H1 (cell line): ENCODE results near the gene FAM3B. TPM values are rescaled to one million over a fixed set of nuclear protein-coding genes. Genes with fewer than 3 reads are reported as not detected.

Source experiments
- polyA plus RNA-seq, 7 experiments: library from polyadenylated mRNA; depleted of rRNA in 3 of 7; stranded (reverse) in 5 of 7; unstranded in 2 of 7; fragments of >200 nt in 5 of 7; fragments of 200-250 nt in 2 of 7; gene quantifications; 1 replicate in 5 of 7; 2 replicates in 1 of 7; 4 replicates in 1 of 7; pipeline versions ENCODE4 v1.2.1 to v1.2.3, GENCODE V29; 2011 to 2013; ENCODE audit warnings: missing spikeins in 2 of 7, mixed read lengths in 2 of 7
- total RNA-seq: library from RNA; stranded (reverse); fragmentation: NEBNext Ultra II Directional; extraction: Animal tissue kit (Norgen Biotek cat#: 25700); gene quantifications from 2 replicates; pipeline ENCODE4 v1.2.1, GENCODE V29; 2021
- TF ChIP-seq, protein P1 (sequence below): fragments of 300-600 bp; sonication (generic); IDR thresholded peaks from 2 replicates; pipeline ENCODE4 v1.7.1; 2012; ENCODE audit warnings: low read length, moderate library complexity, mild to moderate bottlenecking, inconsistent platforms; ENCODE audit not compliant: insufficient replicate concordance

FAM3B gene
- total and polyA plus RNA-seq, 2 of the 8 experiments (the other 6 are each of a cell fraction or from before 2014, with no cell fraction given) = 2.0 TPM

GRCh38 chr21:41402796-41403195 is 86.2 kb downstream of the FAM3B start (continued):
- TF ChIP-seq, protein P1, sequence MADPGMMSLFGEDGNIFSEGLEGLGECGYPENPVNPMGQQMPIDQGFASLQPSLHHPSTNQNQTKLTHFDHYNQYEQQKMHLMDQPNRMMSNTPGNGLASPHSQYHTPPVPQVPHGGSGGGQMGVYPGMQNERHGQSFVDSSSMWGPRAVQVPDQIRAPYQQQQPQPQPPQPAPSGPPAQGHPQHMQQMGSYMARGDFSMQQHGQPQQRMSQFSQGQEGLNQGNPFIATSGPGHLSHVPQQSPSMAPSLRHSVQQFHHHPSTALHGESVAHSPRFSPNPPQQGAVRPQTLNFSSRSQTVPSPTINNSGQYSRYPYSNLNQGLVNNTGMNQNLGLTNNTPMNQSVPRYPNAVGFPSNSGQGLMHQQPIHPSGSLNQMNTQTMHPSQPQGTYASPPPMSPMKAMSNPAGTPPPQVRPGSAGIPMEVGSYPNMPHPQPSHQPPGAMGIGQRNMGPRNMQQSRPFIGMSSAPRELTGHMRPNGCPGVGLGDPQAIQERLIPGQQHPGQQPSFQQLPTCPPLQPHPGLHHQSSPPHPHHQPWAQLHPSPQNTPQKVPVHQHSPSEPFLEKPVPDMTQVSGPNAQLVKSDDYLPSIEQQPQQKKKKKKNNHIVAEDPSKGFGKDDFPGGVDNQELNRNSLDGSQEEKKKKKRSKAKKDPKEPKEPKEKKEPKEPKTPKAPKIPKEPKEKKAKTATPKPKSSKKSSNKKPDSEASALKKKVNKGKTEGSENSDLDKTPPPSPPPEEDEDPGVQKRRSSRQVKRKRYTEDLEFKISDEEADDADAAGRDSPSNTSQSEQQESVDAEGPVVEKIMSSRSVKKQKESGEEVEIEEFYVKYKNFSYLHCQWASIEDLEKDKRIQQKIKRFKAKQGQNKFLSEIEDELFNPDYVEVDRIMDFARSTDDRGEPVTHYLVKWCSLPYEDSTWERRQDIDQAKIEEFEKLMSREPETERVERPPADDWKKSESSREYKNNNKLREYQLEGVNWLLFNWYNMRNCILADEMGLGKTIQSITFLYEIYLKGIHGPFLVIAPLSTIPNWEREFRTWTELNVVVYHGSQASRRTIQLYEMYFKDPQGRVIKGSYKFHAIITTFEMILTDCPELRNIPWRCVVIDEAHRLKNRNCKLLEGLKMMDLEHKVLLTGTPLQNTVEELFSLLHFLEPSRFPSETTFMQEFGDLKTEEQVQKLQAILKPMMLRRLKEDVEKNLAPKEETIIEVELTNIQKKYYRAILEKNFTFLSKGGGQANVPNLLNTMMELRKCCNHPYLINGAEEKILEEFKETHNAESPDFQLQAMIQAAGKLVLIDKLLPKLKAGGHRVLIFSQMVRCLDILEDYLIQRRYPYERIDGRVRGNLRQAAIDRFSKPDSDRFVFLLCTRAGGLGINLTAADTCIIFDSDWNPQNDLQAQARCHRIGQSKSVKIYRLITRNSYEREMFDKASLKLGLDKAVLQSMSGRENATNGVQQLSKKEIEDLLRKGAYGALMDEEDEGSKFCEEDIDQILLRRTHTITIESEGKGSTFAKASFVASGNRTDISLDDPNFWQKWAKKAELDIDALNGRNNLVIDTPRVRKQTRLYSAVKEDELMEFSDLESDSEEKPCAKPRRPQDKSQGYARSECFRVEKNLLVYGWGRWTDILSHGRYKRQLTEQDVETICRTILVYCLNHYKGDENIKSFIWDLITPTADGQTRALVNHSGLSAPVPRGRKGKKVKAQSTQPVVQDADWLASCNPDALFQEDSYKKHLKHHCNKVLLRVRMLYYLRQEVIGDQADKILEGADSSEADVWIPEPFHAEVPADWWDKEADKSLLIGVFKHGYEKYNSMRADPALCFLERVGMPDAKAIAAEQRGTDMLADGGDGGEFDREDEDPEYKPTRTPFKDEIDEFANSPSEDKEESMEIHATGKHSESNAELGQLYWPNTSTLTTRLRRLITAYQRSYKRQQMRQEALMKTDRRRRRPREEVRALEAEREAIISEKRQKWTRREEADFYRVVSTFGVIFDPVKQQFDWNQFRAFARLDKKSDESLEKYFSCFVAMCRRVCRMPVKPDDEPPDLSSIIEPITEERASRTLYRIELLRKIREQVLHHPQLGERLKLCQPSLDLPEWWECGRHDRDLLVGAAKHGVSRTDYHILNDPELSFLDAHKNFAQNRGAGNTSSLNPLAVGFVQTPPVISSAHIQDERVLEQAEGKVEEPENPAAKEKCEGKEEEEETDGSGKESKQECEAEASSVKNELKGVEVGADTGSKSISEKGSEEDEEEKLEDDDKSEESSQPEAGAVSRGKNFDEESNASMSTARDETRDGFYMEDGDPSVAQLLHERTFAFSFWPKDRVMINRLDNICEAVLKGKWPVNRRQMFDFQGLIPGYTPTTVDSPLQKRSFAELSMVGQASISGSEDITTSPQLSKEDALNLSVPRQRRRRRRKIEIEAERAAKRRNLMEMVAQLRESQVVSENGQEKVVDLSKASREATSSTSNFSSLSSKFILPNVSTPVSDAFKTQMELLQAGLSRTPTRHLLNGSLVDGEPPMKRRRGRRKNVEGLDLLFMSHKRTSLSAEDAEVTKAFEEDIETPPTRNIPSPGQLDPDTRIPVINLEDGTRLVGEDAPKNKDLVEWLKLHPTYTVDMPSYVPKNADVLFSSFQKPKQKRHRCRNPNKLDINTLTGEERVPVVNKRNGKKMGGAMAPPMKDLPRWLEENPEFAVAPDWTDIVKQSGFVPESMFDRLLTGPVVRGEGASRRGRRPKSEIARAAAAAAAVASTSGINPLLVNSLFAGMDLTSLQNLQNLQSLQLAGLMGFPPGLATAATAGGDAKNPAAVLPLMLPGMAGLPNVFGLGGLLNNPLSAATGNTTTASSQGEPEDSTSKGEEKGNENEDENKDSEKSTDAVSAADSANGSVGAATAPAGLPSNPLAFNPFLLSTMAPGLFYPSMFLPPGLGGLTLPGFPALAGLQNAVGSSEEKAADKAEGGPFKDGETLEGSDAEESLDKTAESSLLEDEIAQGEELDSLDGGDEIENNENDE = no peak
